ENCODE results near the gene NAGLU.
"Not testable (repeated sequence)": the region's sequence is repeated elsewhere in the genome, so short reads cannot be mapped to it uniquely, and the experiment has no call there.

The NAGLU gene

DNA sequence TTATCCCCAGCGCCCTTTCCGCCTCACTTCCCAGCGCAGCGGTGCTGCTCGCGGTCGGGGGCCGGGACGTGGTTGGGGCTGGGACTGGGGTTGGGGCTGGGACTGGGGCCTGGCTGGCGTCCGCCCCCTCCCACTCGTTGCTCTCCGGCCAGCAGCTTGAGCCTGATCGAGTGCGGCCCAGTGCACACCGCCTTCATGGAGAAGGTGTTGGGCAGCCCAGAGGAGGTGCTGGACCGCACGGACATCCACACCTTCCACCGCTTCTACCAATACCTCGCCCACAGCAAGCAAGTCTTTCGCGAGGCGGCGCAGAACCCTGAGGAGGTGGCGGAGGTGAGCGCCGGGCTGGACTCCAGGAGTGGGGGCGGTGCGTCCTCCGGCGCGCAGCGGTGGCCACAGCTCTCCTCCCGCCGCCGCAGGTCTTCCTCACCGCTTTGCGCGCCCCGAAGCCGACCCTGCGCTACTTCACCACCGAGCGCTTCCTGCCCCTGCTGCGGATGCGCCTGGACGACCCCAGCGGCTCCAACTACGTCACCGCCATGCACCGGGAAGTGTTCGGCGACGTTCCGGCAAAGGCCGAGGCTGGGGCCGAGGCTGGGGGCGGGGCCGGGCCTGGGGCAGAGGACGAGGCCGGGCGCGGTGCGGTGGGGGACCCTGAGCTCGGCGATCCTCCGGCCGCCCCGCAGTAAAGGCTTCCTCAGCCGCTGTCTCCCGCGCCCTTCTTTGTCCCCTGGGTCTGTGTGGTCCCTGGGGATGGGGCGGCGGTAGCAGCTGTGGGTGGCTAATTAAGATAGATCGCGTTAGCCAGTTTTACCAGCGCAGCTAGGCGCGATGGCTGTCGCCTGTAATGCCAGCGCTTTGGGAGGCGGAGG is 18.4 kb downstream of the NAGLU start:
- Mint-ChIP-seq H3K27ac (peak overlapping the region; percentile 89), H3K4me3 (peak overlapping the region; percentile 88), H3K4me1 (peaks cover 54% of the 10 kb centered on the region), H3K27me3 (ENCODE audit: low read depth, poor library complexity) (no peaks in the 10 kb centered on the region), H3K9me3 (no peaks in the 10 kb centered on the region), H3K36me3 (ENCODE audit: low read depth) (no peaks in the 10 kb centered on the region)
- no peak for TF ChIP-seq CTCF (IDR thresholded peaks at IDR 0.05)
- peak; percentile 95 for DNase-seq

DNA sequence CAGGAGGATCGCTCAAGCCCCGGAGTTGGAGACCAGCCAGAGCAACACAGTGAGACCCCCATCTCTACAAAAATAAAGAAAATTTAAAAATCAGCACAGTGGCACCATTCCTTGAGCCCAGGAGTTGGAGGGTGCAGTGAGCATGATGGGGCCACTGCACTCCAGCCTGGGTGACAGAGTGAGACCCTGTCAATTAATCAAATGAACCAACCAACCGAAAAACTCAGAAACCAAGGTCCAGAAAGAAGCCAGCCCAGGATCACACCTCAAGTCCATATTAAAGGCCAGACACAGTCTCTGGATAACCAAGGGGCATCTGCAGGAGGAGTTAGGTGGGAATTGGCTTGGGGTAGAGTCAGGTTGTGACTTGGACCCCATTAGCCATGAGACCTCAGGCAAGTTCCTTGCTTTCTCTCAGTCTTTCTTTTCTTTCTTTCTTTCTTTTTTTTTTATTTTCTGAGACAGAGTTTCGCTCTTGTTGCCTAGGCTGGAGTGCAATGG is 19.1 kb downstream of the NAGLU start:
- H3K36me3 Mint-ChIP-seq (ENCODE audit: low read depth) = no peaks in the 10 kb centered on the region
- DNase-seq = no peak
- no peaks in the 10 kb centered on the region for H3K27me3 Mint-ChIP-seq (ENCODE audit: low read depth, poor library complexity)
- H3K9me3 Mint-ChIP-seq = no peaks in the 10 kb centered on the region
- peaks cover 54% of the 10 kb centered on the region for H3K4me1 Mint-ChIP-seq
- H3K4me3 Mint-ChIP-seq = peak overlapping the region; percentile 88
- no peak for TF ChIP-seq CTCF (IDR thresholded peaks at IDR 0.05)
- H3K27ac Mint-ChIP-seq = peak overlapping the region; percentile 80

- peak; percentile 19 for TF ChIP-seq CTCF (IDR thresholded peaks at IDR 0.05)
- not testable (repeated sequence) for DNase-seq; H3K9me3 Mint-ChIP-seq; H3K27me3 Mint-ChIP-seq (ENCODE audit: low read depth, poor library complexity); H3K27ac Mint-ChIP-seq; H3K36me3 Mint-ChIP-seq (ENCODE audit: low read depth)
- Mint-ChIP-seq H3K4me1 (peaks cover 55% of the 10 kb centered on the region), H3K4me3 (peak overlapping the region; percentile 88)
Measured at GRCh38 chr17:42555961-42556617, 20.0 kb downstream of the NAGLU start.

DNA sequence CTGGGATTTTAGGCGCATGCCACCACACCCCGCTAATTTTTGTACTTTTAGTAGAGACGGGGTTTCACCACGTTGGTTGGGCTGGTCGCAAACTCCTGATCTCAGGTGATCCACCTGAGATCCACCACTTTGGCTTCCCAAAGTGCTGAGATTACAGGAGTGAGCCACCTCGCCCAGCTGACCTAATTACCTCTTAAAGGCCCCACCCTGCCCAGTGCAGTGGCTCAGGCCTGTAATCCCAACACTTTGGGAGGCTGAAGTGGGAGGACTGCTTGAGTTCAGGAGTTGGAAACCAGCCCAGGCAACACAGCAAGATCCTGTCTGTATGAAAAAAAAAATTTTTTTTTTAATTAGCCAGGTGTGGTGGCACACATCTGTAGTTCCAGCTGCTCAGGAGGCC is 23.0 kb downstream of the NAGLU start:
- DNase-seq = no peak
- TF ChIP-seq CTCF (IDR thresholded peaks at IDR 0.05) = no peak
- H3K27me3 Mint-ChIP-seq (ENCODE audit: low read depth, poor library complexity) = no peaks in the 10 kb centered on the region
- no peaks in the 10 kb centered on the region for H3K9me3 Mint-ChIP-seq
- no peak overlapping the region for H3K27ac Mint-ChIP-seq
- no peaks in the 10 kb centered on the region for H3K36me3 Mint-ChIP-seq (ENCODE audit: low read depth)
- H3K4me1 Mint-ChIP-seq = peaks cover 55% of the 10 kb centered on the region
- H3K4me3 Mint-ChIP-seq = no peak overlapping the region

GRCh38 chr17:42560246-42560645 is 24.2 kb downstream of the NAGLU start:
- H3K4me1 Mint-ChIP-seq = peaks cover 51% of the 10 kb centered on the region
- peak overlapping the region; percentile 70 for H3K4me3 Mint-ChIP-seq
- no peaks in the 10 kb centered on the region for H3K36me3 Mint-ChIP-seq (ENCODE audit: low read depth)
- no peak for TF ChIP-seq CTCF (IDR thresholded peaks at IDR 0.05)
- H3K9me3 Mint-ChIP-seq = no peaks in the 10 kb centered on the region
- DNase-seq = no peak
- H3K27ac Mint-ChIP-seq = peak overlapping the region; percentile 40
- H3K27me3 Mint-ChIP-seq (ENCODE audit: low read depth, poor library complexity) = no peaks in the 10 kb centered on the region

All from nephron progenitor cell (in vitro differentiated cells).